ENCODE measurements around the gene GCA. TPM values are rescaled to one million over a fixed set of nuclear protein-coding genes. Genes with fewer than 3 reads are reported as not detected.

GCA gene
- total and polyA plus RNA-seq, 2 of the 13 experiments (the other 11 are each of a cell fraction or from before 2014, with no cell fraction given), result 42.0 to 48.3 TPM

GRCh38 chr2:162318328-162319180, 25.4 kb upstream of the GCA start, which contains the start of gene IFIH1 (continued):
- TF ChIP-seq ZNF275 (CRISPR knock-in tag; IDR thresholded peaks at IDR 0.05; ENCODE audit: borderline replicate concordance) (0 out of 2 replicates have a peak, but pooled peaks have one; percentile 47), ZNF431 (CRISPR knock-in tag; IDR thresholded peaks at IDR 0.05; ENCODE audit: borderline replicate concordance, low read depth) (0 out of 2 replicates have a peak, but pooled peaks have one; percentile 42), ZNF652 (CRISPR knock-in tag; IDR thresholded peaks at IDR 0.05; ENCODE audit: borderline replicate concordance, low read depth) (no peak), RFXANK (CRISPR knock-in tag; IDR thresholded peaks at IDR 0.05) (peak; percentile 50; the same call in 1 of the 2 replicates), CREBL2 (CRISPR knock-in tag; IDR thresholded peaks at IDR 0.05; ENCODE audit: borderline replicate concordance) (no peak), TEAD3 (CRISPR knock-in tag; optimal IDR thresholded peaks at IDR 0.05; ENCODE audit: borderline replicate concordance) (peak; percentile 34), ZNF512B (CRISPR knock-in tag; IDR thresholded peaks at IDR 0.05; ENCODE audit: borderline replicate concordance) (0 out of 2 replicates have a peak, but pooled peaks have one; percentile 54), ZBTB2 (CRISPR knock-in tag; IDR thresholded peaks at IDR 0.05; ENCODE audit: low read depth) (no peak), GATA4 (IDR thresholded peaks at IDR 0.05; ENCODE audit: borderline replicate concordance, low read depth) (no peak), NFATC3 (CRISPR knock-in tag; IDR thresholded peaks at IDR 0.05) (no peak), POLR2AphosphoS2 (IDR thresholded peaks at IDR 0.05; ENCODE audit: low read depth, low read length) (no peak), PATZ1 (CRISPR knock-in tag; IDR thresholded peaks at IDR 0.05) (peak; percentile 43; the same call in 1 of the 2 replicates), HNF1B (CRISPR knock-in tag; IDR thresholded peaks at IDR 0.05) (peak; percentile 73; the same call in 1 of the 2 replicates), ATF1 (CRISPR knock-in tag; IDR thresholded peaks at IDR 0.05) (0 out of 2 replicates have a peak, but pooled peaks have one; percentile 47)
